Fibroblast of villous mesenchyme (primary cell): ENCODE results near the gene FLNC. TPM values are rescaled to one million over a fixed set of nuclear protein-coding genes. Genes with fewer than 3 reads are reported as not detected.
A peak's percentile ranks its signal among the peaks of the same experiment; 100 is the strongest.

Source experiments
- DNase-seq: peaks from one replicate; pipeline ENCODE4 v3.0.0-alpha.2; 2010; ENCODE audit warnings: low read depth
- H3K4me3 ChIP-seq: 2 replicates; pipeline ENCODE4 v1.5.1; 2011; ENCODE audit warnings: low read depth, mild to moderate bottlenecking, low read length
- total RNA-seq: library from RNA; depleted of rRNA; stranded (reverse); fragments of >200 nt; gene quantifications from 2 replicates; pipeline ENCODE4 v1.2.3, GENCODE V29; 2012
- TF ChIP-seq, protein P1 (sequence below): IDR thresholded peaks from 2 replicates; pipeline ENCODE4 v1.5.1; 2012; ENCODE audit warnings: low read depth, mild to moderate bottlenecking, low read length; ENCODE audit not compliant: insufficient read depth

Gene FLNC, protein sequence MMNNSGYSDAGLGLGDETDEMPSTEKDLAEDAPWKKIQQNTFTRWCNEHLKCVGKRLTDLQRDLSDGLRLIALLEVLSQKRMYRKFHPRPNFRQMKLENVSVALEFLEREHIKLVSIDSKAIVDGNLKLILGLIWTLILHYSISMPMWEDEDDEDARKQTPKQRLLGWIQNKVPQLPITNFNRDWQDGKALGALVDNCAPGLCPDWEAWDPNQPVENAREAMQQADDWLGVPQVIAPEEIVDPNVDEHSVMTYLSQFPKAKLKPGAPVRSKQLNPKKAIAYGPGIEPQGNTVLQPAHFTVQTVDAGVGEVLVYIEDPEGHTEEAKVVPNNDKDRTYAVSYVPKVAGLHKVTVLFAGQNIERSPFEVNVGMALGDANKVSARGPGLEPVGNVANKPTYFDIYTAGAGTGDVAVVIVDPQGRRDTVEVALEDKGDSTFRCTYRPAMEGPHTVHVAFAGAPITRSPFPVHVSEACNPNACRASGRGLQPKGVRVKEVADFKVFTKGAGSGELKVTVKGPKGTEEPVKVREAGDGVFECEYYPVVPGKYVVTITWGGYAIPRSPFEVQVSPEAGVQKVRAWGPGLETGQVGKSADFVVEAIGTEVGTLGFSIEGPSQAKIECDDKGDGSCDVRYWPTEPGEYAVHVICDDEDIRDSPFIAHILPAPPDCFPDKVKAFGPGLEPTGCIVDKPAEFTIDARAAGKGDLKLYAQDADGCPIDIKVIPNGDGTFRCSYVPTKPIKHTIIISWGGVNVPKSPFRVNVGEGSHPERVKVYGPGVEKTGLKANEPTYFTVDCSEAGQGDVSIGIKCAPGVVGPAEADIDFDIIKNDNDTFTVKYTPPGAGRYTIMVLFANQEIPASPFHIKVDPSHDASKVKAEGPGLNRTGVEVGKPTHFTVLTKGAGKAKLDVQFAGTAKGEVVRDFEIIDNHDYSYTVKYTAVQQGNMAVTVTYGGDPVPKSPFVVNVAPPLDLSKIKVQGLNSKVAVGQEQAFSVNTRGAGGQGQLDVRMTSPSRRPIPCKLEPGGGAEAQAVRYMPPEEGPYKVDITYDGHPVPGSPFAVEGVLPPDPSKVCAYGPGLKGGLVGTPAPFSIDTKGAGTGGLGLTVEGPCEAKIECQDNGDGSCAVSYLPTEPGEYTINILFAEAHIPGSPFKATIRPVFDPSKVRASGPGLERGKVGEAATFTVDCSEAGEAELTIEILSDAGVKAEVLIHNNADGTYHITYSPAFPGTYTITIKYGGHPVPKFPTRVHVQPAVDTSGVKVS (N-terminal part only)
- 185 and 202 TPM in 2 replicates for total RNA-seq

DNA sequence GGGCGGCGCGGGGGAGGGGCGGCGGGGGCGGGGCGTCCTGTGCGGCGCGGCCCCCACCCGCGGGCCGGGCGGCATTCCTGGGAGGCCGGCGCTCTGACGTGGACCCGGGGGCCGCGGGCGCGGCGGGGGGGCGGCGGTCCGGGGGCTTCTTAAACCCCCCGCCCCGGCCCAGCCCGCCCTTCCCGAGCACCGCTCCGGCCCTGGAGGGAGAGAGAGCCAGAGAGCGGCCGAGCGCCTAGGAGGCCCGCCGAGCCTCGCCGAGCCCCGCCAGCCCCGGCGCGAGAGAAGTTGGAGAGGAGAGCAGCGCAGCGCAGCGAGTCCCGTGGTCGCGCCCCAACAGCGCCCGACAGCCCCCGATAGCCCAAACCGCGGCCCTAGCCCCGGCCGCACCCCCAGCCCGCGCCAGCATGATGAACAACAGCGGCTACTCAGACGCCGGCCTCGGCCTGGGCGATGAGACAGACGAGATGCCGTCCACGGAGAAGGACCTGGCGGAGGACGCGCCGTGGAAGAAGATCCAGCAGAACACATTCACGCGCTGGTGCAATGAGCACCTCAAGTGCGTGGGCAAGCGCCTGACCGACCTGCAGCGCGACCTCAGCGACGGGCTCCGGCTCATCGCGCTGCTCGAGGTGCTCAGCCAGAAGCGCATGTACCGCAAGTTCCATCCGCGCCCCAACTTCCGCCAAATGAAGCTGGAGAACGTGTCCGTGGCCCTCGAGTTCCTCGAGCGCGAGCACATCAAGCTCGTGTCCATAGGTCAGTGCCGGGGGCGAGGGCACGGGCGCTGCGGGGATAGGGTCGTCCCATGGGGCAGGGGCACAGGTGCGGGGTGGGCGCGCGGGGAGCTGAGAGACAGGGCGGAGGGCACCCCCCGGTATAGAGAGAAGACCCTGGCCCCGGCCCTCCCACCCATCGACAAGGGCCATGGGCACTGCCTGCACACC lies at the start of gene FLNC:
TSS of gene FLNC (plus strand) at position 176 of the 947 bp plus-strand sequence. CDS start at position 408, 232 bp downstream.
- H3K4me3 ChIP-seq = peak within 1 kb of the TSS; percentile 78
- TF ChIP-seq, protein P1, sequence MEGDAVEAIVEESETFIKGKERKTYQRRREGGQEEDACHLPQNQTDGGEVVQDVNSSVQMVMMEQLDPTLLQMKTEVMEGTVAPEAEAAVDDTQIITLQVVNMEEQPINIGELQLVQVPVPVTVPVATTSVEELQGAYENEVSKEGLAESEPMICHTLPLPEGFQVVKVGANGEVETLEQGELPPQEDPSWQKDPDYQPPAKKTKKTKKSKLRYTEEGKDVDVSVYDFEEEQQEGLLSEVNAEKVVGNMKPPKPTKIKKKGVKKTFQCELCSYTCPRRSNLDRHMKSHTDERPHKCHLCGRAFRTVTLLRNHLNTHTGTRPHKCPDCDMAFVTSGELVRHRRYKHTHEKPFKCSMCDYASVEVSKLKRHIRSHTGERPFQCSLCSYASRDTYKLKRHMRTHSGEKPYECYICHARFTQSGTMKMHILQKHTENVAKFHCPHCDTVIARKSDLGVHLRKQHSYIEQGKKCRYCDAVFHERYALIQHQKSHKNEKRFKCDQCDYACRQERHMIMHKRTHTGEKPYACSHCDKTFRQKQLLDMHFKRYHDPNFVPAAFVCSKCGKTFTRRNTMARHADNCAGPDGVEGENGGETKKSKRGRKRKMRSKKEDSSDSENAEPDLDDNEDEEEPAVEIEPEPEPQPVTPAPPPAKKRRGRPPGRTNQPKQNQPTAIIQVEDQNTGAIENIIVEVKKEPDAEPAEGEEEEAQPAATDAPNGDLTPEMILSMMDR = no peak
- DNase-seq = peak; percentile 75

DNA sequence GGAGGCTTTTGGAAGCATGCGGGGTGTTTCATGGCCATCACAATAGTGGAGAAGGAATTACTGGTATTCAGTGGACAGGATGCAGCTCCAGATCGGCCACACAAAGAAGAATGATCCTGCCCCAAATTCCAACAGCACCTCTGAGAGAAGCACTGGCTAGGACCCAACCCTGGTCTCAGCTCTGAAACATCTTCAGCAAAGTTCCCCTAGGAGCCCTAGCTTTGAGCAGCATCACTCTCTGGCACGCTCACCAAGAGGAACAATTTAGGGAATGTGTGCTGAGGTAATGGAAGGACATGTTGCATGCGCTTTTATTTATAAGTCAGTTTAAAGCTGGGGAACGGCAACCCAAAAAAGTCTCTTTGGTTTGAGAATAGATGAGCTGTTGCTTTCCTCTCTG lies 49.1 kb upstream of the FLNC start:
- no peak overlapping the region for H3K4me3 ChIP-seq
- TF ChIP-seq, protein P1 = no peak
- no peak for DNase-seq

DNA sequence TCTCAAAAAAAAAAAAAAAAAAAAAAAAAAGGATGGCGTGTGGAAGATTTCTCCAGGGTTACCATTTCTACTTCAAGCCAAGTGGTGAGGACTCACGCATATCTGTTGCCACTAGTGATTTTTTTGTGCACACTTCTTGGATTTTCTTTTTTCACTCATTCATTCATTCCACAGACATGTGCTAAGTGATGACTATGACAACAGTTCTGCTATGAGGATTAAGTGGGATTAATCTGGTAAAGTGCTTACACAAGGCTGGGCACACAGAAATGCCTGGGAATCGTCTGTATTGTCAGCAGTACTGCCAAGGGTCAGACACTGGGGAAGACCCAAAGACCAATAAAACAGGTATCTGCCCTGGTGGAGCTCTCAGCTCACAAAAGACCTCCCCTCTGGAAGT lies 48.4 kb upstream of the FLNC start:
- no peak overlapping the region for H3K4me3 ChIP-seq
- TF ChIP-seq, protein P1 = no peak
- DNase-seq = peak; percentile 57

DNA sequence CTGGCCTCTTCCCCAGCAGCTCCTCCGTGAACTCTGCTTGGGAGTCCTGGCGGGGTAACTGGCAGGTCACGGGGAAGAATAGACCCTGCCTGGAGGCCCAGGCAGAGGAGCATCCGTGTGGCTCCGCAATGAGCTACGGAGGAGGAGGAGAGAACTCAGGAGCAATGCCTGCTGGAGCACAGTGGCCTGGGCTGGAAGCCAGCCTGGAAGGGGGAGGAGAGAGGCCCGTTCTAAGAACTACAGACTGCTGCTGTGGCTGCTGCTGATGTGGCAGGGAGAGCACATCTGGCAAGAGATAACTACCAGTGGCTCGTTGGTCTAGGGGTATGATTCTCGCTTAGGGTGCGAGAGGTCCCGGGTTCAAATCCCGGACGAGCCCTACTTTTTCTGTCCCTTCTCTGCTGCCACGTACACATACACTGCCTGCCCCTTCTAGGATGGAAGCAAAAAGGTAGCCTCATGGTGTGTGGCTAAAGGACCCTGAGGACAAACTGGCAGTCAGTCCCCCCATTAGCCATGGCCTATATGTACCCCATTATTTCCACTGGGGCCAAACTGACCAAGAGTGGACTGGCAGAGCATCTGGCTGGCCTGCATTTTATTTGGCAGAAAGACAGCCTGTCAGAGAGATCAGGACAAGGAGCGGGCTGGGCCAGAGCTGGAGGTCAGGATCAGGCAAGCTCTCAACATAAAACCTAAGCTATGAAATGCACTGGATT lies 46.9 kb upstream of the FLNC start:
- TF ChIP-seq, protein P1 = no peak
- H3K4me3 ChIP-seq = peak overlapping the region; percentile 33
- peak; percentile 94 for DNase-seq

DNA sequence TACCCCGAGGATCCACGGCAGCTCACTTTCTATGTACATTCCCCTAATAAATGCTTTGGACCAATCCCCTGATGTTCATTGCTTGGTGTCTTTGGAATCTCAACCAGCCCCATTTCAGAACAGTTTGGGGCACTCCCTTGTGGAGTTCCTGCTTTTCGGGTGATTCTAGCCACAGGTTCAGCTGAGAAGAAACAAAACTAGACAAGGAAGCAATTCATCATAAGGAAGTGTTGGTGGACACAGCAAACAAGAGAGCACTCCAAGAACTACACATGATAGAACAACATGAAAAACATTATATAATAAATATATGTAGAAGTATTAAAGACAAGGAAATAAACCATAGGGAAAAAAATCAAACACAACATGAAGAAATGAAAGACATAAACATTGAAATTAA lies 44.5 kb upstream of the FLNC start:
- no peak for DNase-seq
- TF ChIP-seq, protein P1 = no peak
- H3K4me3 ChIP-seq = no peak overlapping the region
